ENCODE measurements around the gene NKX1-1.

NKX1-1 gene

GRCh38 chr4:1370321-1371124 is 35.7 kb downstream of the NKX1-1 start:
- TF ChIP-seq, protein P1, sequence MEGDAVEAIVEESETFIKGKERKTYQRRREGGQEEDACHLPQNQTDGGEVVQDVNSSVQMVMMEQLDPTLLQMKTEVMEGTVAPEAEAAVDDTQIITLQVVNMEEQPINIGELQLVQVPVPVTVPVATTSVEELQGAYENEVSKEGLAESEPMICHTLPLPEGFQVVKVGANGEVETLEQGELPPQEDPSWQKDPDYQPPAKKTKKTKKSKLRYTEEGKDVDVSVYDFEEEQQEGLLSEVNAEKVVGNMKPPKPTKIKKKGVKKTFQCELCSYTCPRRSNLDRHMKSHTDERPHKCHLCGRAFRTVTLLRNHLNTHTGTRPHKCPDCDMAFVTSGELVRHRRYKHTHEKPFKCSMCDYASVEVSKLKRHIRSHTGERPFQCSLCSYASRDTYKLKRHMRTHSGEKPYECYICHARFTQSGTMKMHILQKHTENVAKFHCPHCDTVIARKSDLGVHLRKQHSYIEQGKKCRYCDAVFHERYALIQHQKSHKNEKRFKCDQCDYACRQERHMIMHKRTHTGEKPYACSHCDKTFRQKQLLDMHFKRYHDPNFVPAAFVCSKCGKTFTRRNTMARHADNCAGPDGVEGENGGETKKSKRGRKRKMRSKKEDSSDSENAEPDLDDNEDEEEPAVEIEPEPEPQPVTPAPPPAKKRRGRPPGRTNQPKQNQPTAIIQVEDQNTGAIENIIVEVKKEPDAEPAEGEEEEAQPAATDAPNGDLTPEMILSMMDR (IDR thresholded peaks at IDR 0.05; ENCODE audit: unreplicated experiment in 3 of 3), result no peak
- Mint-ChIP-seq H3K4me1 (no peaks in the 10 kb centered on the region), H3K27me3 (ENCODE audit: low read depth) (peaks cover 3% of the 10 kb centered on the region), H3K9me3 (peaks cover 4% of the 10 kb centered on the region), H3K27ac (no peak overlapping the region), H3K36me3 (ENCODE audit: low read depth) (peaks cover 39% of the 10 kb centered on the region), H3K4me3 (no peak overlapping the region)

GRCh38 chr4:1369479-1370079 is 36.7 kb downstream of the NKX1-1 start:
- peaks cover 4% of the 10 kb centered on the region for H3K9me3 Mint-ChIP-seq
- no peaks in the 10 kb centered on the region for H3K4me1 Mint-ChIP-seq
- TF ChIP-seq, protein P1 (IDR thresholded peaks at IDR 0.05; ENCODE audit: unreplicated experiment in 3 of 3), result no peak
- peaks cover 3% of the 10 kb centered on the region for H3K27me3 Mint-ChIP-seq (ENCODE audit: low read depth)
- H3K27ac Mint-ChIP-seq, result no peak overlapping the region
- peaks cover 39% of the 10 kb centered on the region for H3K36me3 Mint-ChIP-seq (ENCODE audit: low read depth)
- no peak overlapping the region for H3K4me3 Mint-ChIP-seq

DNA sequence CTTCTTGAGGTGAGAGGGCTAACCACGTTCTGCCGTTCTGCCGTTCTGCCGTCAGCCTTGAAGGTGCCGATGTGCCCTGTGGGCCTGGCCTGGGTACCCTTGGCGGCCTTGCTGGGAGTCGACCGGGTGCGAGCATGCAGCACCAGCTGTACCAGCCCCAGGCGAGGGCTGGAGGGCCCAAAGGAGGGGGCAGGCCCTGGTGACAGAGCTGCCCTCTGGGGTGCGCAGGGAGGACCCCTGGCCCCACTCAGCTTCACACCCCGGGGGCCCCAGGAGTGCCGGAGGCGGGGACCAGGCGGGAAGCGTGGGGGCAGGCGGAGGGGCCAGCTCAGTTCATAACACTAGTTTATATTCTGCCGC is 37.2 kb downstream of the NKX1-1 start:
- Mint-ChIP-seq H3K4me3 (no peak overlapping the region), H3K4me1 (no peaks in the 10 kb centered on the region), H3K27ac (no peak overlapping the region), H3K9me3 (peaks cover 4% of the 10 kb centered on the region), H3K27me3 (ENCODE audit: low read depth) (peaks cover 3% of the 10 kb centered on the region), H3K36me3 (ENCODE audit: low read depth) (peaks cover 39% of the 10 kb centered on the region)
- TF ChIP-seq, protein P1 (IDR thresholded peaks at IDR 0.05; ENCODE audit: unreplicated experiment in 3 of 3), result no peak

- no peaks in the 10 kb centered on the region for H3K4me1 Mint-ChIP-seq
- H3K4me3 Mint-ChIP-seq, result no peak overlapping the region
- H3K9me3 Mint-ChIP-seq, result peaks cover 3% of the 10 kb centered on the region
- no peak overlapping the region for H3K27ac Mint-ChIP-seq
- H3K27me3 Mint-ChIP-seq (ENCODE audit: low read depth), result peaks cover 3% of the 10 kb centered on the region
- TF ChIP-seq, protein P1 (IDR thresholded peaks at IDR 0.05; ENCODE audit: unreplicated experiment in 3 of 3), result no peak
- peaks cover 34% of the 10 kb centered on the region for H3K36me3 Mint-ChIP-seq (ENCODE audit: low read depth)
These were observed 37.7 kb downstream of the NKX1-1 start for GRCh38 chr4:1368421-1369090.

- TF ChIP-seq, protein P1 (IDR thresholded peaks at IDR 0.05; ENCODE audit: unreplicated experiment in 3 of 3), result no peak
- Mint-ChIP-seq H3K36me3 (ENCODE audit: low read depth) (peaks cover 27% of the 10 kb centered on the region), H3K27me3 (ENCODE audit: low read depth) (peaks cover 3% of the 10 kb centered on the region), H3K27ac (no peak overlapping the region), H3K4me1 (no peaks in the 10 kb centered on the region), H3K4me3 (no peak overlapping the region), H3K9me3 (no peaks in the 10 kb centered on the region)
These were observed 38.3 kb downstream of the NKX1-1 start for GRCh38 chr4:1367936-1368289.
